Duodenal mucosa (tissue), 2 donors: ENCODE data around the gene KCNJ16.

Source experiments
- H3K27ac ChIP-seq: one replicate; pipeline ENCODE4 v1.7.0; 2013; ENCODE audit warnings: low read depth, low read length
- H3K27me3 ChIP-seq, 2 donors: one replicate each; pipeline ENCODE4 v1.7.0; 2013; ENCODE audit warnings: low read length in 2 of 2, control low read depth in 1 of 2; ENCODE audit not compliant: insufficient read depth in 2 of 2, control insufficient read depth in 1 of 2
- H3K36me3 ChIP-seq, 2 donors: one replicate each; pipeline ENCODE4 v1.7.0; 2013; ENCODE audit warnings: low read length in 2 of 2, control low read depth in 1 of 2; ENCODE audit not compliant: insufficient read depth in 2 of 2, control insufficient read depth in 1 of 2
- H3K4me1 ChIP-seq, 2 donors: one replicate each; pipeline ENCODE4 v1.7.0; 2013; ENCODE audit warnings: low read length in 2 of 2, control low read depth in 1 of 2; ENCODE audit not compliant: insufficient read depth in 2 of 2, control insufficient read depth in 1 of 2
- H3K4me3 ChIP-seq, 2 donors: one replicate each; pipeline ENCODE4 v1.7.0; 2013; ENCODE audit warnings: low read length in 2 of 2, low read depth in 1 of 2
- H3K9ac ChIP-seq, 2 donors: one replicate each; pipeline ENCODE4 v1.7.0; 2013; ENCODE audit warnings: low read length in 2 of 2, low read depth in 1 of 2
- H3K9me3 ChIP-seq, 2 donors: one replicate each; pipeline ENCODE4 v1.7.0; 2013; ENCODE audit warnings: low read length in 2 of 2, control low read depth in 1 of 2; ENCODE audit not compliant: control insufficient read depth in 1 of 2

The KCNJ16 gene

GRCh38 chr17:70093163-70093562 lies 18.1 kb downstream of the KCNJ16 start:
- Histone ChIP-seq H3K9ac (no peak overlapping the region), H3K36me3 (no peaks in the 10 kb centered on the region), H3K9me3 (no peaks in the 10 kb centered on the region), H3K27me3 (no peaks in the 10 kb centered on the region), H3K4me1 (peaks cover 0 to 6% of the 10 kb centered on the region in 2 donors), H3K4me3 (no peak overlapping the region), H3K27ac (no peak overlapping the region)

GRCh38 chr17:70095455-70095854 lies 20.4 kb downstream of the KCNJ16 start:
- Histone ChIP-seq H3K4me1 (no peaks in the 10 kb centered on the region), H3K9me3 (no peaks in the 10 kb centered on the region), H3K9ac (no peak overlapping the region), H3K36me3 (no peaks in the 10 kb centered on the region), H3K27me3 (no peaks in the 10 kb centered on the region), H3K4me3 (no peak overlapping the region), H3K27ac (no peak overlapping the region)

GRCh38 chr17:70096861-70097260 lies 21.8 kb downstream of the KCNJ16 start:
- H3K27ac ChIP-seq, result no peak overlapping the region
- no peaks in the 10 kb centered on the region for H3K36me3 ChIP-seq
- no peaks in the 10 kb centered on the region for H3K9me3 ChIP-seq
- H3K4me3 ChIP-seq, result no peak overlapping the region
- no peaks in the 10 kb centered on the region for H3K4me1 ChIP-seq
- no peak overlapping the region for H3K9ac ChIP-seq
- H3K27me3 ChIP-seq, result no peaks in the 10 kb centered on the region

GRCh38 chr17:70098030-70098429 lies 23.0 kb downstream of the KCNJ16 start:
- Histone ChIP-seq H3K9ac (no peak overlapping the region), H3K27me3 (no peaks in the 10 kb centered on the region), H3K9me3 (no peaks in the 10 kb centered on the region), H3K4me1 (no peaks in the 10 kb centered on the region), H3K36me3 (no peaks in the 10 kb centered on the region), H3K4me3 (no peak overlapping the region), H3K27ac (no peak overlapping the region)

- Histone ChIP-seq H3K4me1 (no peaks in the 10 kb centered on the region), H3K36me3 (no peaks in the 10 kb centered on the region), H3K9ac (no peak overlapping the region), H3K4me3 (no peak overlapping the region), H3K27me3 (no peaks in the 10 kb centered on the region), H3K27ac (no peak overlapping the region), H3K9me3 (no peaks in the 10 kb centered on the region)
Measured at GRCh38 chr17:70099294-70099693, 24.3 kb downstream of the KCNJ16 start.

- Histone ChIP-seq H3K27ac (no peak overlapping the region), H3K9me3 (no peaks in the 10 kb centered on the region), H3K4me3 (no peak overlapping the region), H3K27me3 (no peaks in the 10 kb centered on the region), H3K4me1 (no peaks in the 10 kb centered on the region), H3K36me3 (no peaks in the 10 kb centered on the region), H3K9ac (no peak overlapping the region)
Measured at GRCh38 chr17:70099884-70100283, 24.9 kb downstream of the KCNJ16 start.

GRCh38 chr17:70100983-70101382 lies 26.0 kb downstream of the KCNJ16 start:
- Histone ChIP-seq H3K36me3 (no peaks in the 10 kb centered on the region), H3K4me1 (no peaks in the 10 kb centered on the region), H3K4me3 (no peak overlapping the region), H3K9me3 (no peaks in the 10 kb centered on the region), H3K27me3 (no peaks in the 10 kb centered on the region), H3K9ac (no peak overlapping the region), H3K27ac (no peak overlapping the region)

GRCh38 chr17:70102531-70102930 lies 27.5 kb downstream of the KCNJ16 start:
- Histone ChIP-seq H3K4me1 (no peaks in the 10 kb centered on the region), H3K27ac (no peak overlapping the region), H3K4me3 (no peak overlapping the region)

GRCh38 chr17:70104791-70105523 lies 29.9 kb downstream of the KCNJ16 start:
- Histone ChIP-seq H3K4me3 (no peak overlapping the region), H3K27ac (no peak overlapping the region), H3K27me3 (no peaks in the 10 kb centered on the region), H3K9me3 (no peaks in the 10 kb centered on the region), H3K36me3 (no peaks in the 10 kb centered on the region), H3K4me1 (no peaks in the 10 kb centered on the region), H3K9ac (no peak overlapping the region)

More at GRCh38 chr17:70102531-70102930, 27.5 kb downstream of the KCNJ16 start:
- H3K27me3 ChIP-seq, result no peaks in the 10 kb centered on the region
- H3K9ac ChIP-seq, result no peak overlapping the region
- no peaks in the 10 kb centered on the region for H3K36me3 ChIP-seq
- H3K9me3 ChIP-seq, result no peaks in the 10 kb centered on the region

- no peak overlapping the region for H3K27ac ChIP-seq
- H3K4me1 ChIP-seq, result no peaks in the 10 kb centered on the region
- no peak overlapping the region for H3K4me3 ChIP-seq
- no peak overlapping the region for H3K9ac ChIP-seq
- no peaks in the 10 kb centered on the region for H3K9me3 ChIP-seq
- no peaks in the 10 kb centered on the region for H3K27me3 ChIP-seq
- no peaks in the 10 kb centered on the region for H3K36me3 ChIP-seq
Measured at GRCh38 chr17:70105641-70106040, 30.6 kb downstream of the KCNJ16 start.
